Upper lobe of right lung (tissue), 1 donor: ENCODE measurements around the gene PIP4K2A. TPM values are rescaled to one million over a fixed set of nuclear protein-coding genes. Genes with fewer than 3 reads are reported as not detected.

ENCODE experiments used
- ATAC-seq: fragments of 200-7000 bp; cut with Tn5 transposase; one replicate; pipeline ENCODE4 v1.9.1; 2020; ENCODE audit warnings: mild to moderate bottlenecking, moderate library complexity
- DNase-seq: peaks from one replicate; pipeline ENCODE4 v3.0.0-alpha.2; 2020
- H3K27ac ChIP-seq: fragments of 200-600 bp; one replicate; pipeline ENCODE4 v1.8.0; 2022
- H3K27me3 ChIP-seq: fragments of 200-600 bp; one replicate; pipeline ENCODE4 v1.8.0; 2022; ENCODE audit warnings: mild to moderate bottlenecking
- H3K36me3 ChIP-seq: fragments of 200-600 bp; one replicate; pipeline ENCODE4 v1.8.0; 2022
- H3K4me1 ChIP-seq: fragments of 200-600 bp; one replicate; pipeline ENCODE4 v1.8.0; 2022
- H3K4me3 ChIP-seq: fragments of 200-600 bp; one replicate; pipeline ENCODE4 v1.8.0; 2022; ENCODE audit warnings: mild to moderate bottlenecking
- H3K9me3 ChIP-seq: fragments of 200-600 bp; one replicate; pipeline ENCODE4 v1.8.0; 2022
- CTCF ChIP-seq: fragments of 200-600 bp; IDR thresholded peaks from one replicate; pipeline ENCODE4 v1.8.0; 2022; ENCODE audit warnings: antibody characterized with exemption
- intact Hi-C: fragments of 100-400 bp; cut with DNase I; formaldehyde crosslinking; loops from one replicate; pipeline ENCODE4 v1.11.0; 2022
- total RNA-seq: library from RNA; stranded (reverse); fragmentation: NEBNext Ultra II Directional; extraction: Animal tissue kit (Norgen Biotek cat#: 25700); gene quantifications from one replicate; pipeline ENCODE4 v1.2.1, GENCODE V29; 2021
- donor health status: DM: no; HTN: yes; CAD: no; lungs with severe emphysema.

Gene PIP4K2A
- total RNA-seq, 1 donor from 2014 or later, result 61.2 TPM

GRCh38 chr10:22649390-22649841 lies 65.0 kb downstream of the PIP4K2A start:
- Histone ChIP-seq H3K4me1 (peaks cover 48% of the 10 kb centered on the region), H3K27me3 (no peaks in the 10 kb centered on the region), H3K9me3 (no peaks in the 10 kb centered on the region), H3K4me3 (no peak overlapping the region), H3K27ac (no peak overlapping the region), H3K36me3 (no peaks in the 10 kb centered on the region)
- no peak for DNase-seq
- ATAC-seq, result peak; percentile 40
- TF ChIP-seq CTCF, result no peak
- intact Hi-C loops, result no loop called here

- no peaks in the 10 kb centered on the region for H3K36me3 ChIP-seq
- DNase-seq (no peak), ATAC-seq (no peak)
- H3K9me3 ChIP-seq, result no peaks in the 10 kb centered on the region
- H3K27me3 ChIP-seq, result no peaks in the 10 kb centered on the region
- H3K27ac ChIP-seq, result no peak overlapping the region
- H3K4me1 ChIP-seq, result peaks cover 44% of the 10 kb centered on the region
- intact Hi-C loops, result no loop called here
- no peak for TF ChIP-seq CTCF
- H3K4me3 ChIP-seq, result no peak overlapping the region
These were observed 65.8 kb downstream of the PIP4K2A start for GRCh38 chr10:22648547-22648961.

GRCh38 chr10:22647244-22647643 lies 67.1 kb downstream of the PIP4K2A start:
- H3K4me3 ChIP-seq, result no peak overlapping the region
- TF ChIP-seq CTCF, result no peak
- no peaks in the 10 kb centered on the region for H3K9me3 ChIP-seq
- intact Hi-C loops, result no loop called here
- H3K4me1 ChIP-seq, result peaks cover 37% of the 10 kb centered on the region
- DNase-seq (no peak), ATAC-seq (no peak)
- H3K27me3 ChIP-seq, result no peaks in the 10 kb centered on the region
- H3K27ac ChIP-seq, result no peak overlapping the region
- H3K36me3 ChIP-seq, result no peaks in the 10 kb centered on the region

GRCh38 chr10:22646388-22646853 lies 68.0 kb downstream of the PIP4K2A start:
- ATAC-seq, result no peak
- intact Hi-C loops, result no loop called here

GRCh38 chr10:22644222-22644621 lies 70.2 kb downstream of the PIP4K2A start:
- no peaks in the 10 kb centered on the region for H3K27me3 ChIP-seq
- H3K27ac ChIP-seq, result no peak overlapping the region
- H3K4me3 ChIP-seq, result no peak overlapping the region
- intact Hi-C loops, result no loop called here
- H3K4me1 ChIP-seq, result peaks cover 14% of the 10 kb centered on the region
- no peaks in the 10 kb centered on the region for H3K9me3 ChIP-seq
- no peak for TF ChIP-seq CTCF
- no peaks in the 10 kb centered on the region for H3K36me3 ChIP-seq
- ATAC-seq (no peak), DNase-seq (no peak)

More at GRCh38 chr10:22646388-22646853, 68.0 kb downstream of the PIP4K2A start:
- no peak for DNase-seq
- no peaks in the 10 kb centered on the region for H3K9me3 ChIP-seq
- H3K36me3 ChIP-seq, result no peaks in the 10 kb centered on the region
- H3K4me1 ChIP-seq, result peaks cover 32% of the 10 kb centered on the region
- TF ChIP-seq CTCF, result no peak
- no peak overlapping the region for H3K27ac ChIP-seq
- H3K27me3 ChIP-seq, result no peaks in the 10 kb centered on the region
- no peak overlapping the region for H3K4me3 ChIP-seq

- intact Hi-C loops, result no loop called here
- H3K4me1 ChIP-seq, result peaks cover 10% of the 10 kb centered on the region
- H3K36me3 ChIP-seq, result no peaks in the 10 kb centered on the region
- no peaks in the 10 kb centered on the region for H3K9me3 ChIP-seq
- DNase-seq (no peak), ATAC-seq (peak; percentile 38)
- no peaks in the 10 kb centered on the region for H3K27me3 ChIP-seq
- TF ChIP-seq CTCF, result no peak
- H3K4me3 ChIP-seq, result no peak overlapping the region
- H3K27ac ChIP-seq, result no peak overlapping the region
These were observed 70.6 kb downstream of the PIP4K2A start for GRCh38 chr10:22643775-22644174.
